ENCODE results near the gene AMPD2.

DNA sequence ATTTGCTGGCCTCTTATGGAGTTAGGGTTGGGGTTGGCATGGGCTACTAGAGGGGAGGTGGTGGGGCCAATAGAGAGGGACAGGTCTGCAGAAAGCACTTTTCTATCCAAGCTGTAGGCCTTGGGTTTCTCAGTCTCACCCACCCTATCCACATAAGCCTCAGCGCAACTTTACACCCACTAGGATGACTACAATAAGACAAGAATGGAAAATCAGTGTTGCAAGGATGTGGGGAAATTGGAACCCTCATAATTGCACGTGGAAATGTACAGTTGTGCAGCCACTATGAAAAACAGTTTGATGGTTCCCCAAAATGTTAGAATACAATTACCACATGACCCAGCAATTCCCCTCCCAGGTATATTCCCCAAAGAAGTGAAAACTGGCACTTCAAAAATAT is 22.2 kb downstream of the AMPD2 start:
- TF ChIP-seq POLR2AphosphoS5 (IDR thresholded peaks at IDR 0.05; ENCODE audit: low read depth, low read length) (no peak), POLR2A (IDR thresholded peaks at IDR 0.05; ENCODE audit: low read depth, low read length) (no peak), SPI1 (IDR thresholded peaks at IDR 0.05; ENCODE audit: low read depth, low read length) (no peak), TAF1 (IDR thresholded peaks at IDR 0.05; ENCODE audit: low read depth, low read length) (no peak)
